ENCODE results near the gene HTRA1. TPM values are rescaled to one million over a fixed set of nuclear protein-coding genes. Genes with fewer than 3 reads are reported as not detected.

HTRA1 gene
- total RNA-seq, 2 donors from 2014 or later = 282 to 473 TPM

DNA sequence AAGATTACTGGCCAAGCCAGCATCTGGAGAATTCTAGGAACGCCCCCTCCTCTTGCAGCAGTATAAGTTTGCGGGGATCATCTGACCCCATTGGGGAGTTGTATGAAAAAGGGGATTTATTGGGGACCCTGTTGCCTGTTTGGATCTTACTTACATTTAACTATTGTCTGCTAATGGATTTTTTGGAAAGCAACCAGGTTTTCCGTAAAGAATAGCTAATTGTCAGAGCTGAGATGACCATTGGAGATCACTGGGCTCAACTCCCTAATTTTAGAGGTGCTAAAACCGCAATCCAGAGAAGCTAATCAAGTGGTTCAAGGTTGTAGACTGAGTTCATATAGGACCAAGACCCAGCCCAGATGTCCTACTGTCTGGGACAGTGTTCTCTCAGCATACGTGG lies 38.8 kb downstream of the HTRA1 start:
- Histone ChIP-seq H3K4me3 (no peak overlapping the region), H3K27me3 (replicated peaks; ENCODE audit: insufficient read depth) (no peaks in the 10 kb centered on the region), H3K36me3 (no peaks in the 10 kb centered on the region), H3K27ac (peak overlapping the region; percentile 91 to 97), H3K9me3 (no peaks in the 10 kb centered on the region), H3K4me1 (ENCODE audit: control insufficient read depth in 1 of 2, low read depth in 2 of 2) (peaks cover 44 to 70% of the 10 kb centered on the region in 2 donors)
- ATAC-seq (ENCODE audit: insufficient number of reproducible peaks, low FRiP score, low read depth) (no peak), DNase-seq (ENCODE audit: low spot score) (no peak)
- TF ChIP-seq, protein P1, sequence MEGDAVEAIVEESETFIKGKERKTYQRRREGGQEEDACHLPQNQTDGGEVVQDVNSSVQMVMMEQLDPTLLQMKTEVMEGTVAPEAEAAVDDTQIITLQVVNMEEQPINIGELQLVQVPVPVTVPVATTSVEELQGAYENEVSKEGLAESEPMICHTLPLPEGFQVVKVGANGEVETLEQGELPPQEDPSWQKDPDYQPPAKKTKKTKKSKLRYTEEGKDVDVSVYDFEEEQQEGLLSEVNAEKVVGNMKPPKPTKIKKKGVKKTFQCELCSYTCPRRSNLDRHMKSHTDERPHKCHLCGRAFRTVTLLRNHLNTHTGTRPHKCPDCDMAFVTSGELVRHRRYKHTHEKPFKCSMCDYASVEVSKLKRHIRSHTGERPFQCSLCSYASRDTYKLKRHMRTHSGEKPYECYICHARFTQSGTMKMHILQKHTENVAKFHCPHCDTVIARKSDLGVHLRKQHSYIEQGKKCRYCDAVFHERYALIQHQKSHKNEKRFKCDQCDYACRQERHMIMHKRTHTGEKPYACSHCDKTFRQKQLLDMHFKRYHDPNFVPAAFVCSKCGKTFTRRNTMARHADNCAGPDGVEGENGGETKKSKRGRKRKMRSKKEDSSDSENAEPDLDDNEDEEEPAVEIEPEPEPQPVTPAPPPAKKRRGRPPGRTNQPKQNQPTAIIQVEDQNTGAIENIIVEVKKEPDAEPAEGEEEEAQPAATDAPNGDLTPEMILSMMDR (IDR thresholded peaks at IDR 0.05) = no peak

DNA sequence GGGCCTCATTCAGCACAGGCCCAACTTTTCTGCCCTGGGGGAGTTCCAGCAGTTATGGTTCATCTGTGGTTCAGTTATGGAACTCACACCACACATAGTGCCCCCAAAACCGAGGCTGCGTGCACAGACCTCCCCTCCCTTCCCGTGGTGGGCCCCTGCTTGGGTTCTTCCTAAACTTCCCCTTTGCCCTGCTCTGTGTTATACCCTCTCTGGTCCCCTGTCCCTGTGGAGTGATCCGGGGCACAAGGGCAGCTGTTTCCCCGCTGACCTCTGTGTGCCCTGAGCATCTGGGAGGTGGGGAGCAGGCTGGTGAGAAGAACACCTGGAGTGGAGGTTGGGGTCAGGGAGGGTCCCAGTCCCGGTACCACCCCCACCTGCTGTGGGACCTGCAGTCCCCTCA lies 39.4 kb downstream of the HTRA1 start:
- H3K27me3 ChIP-seq (replicated peaks; ENCODE audit: insufficient read depth) = no peaks in the 10 kb centered on the region
- H3K4me1 ChIP-seq (ENCODE audit: control insufficient read depth in 1 of 2, low read depth in 2 of 2) = peaks cover 43 to 69% of the 10 kb centered on the region in 2 donors
- DNase-seq (ENCODE audit: low spot score) (no peak), ATAC-seq (ENCODE audit: insufficient number of reproducible peaks, low FRiP score, low read depth) (no peak)
- H3K27ac ChIP-seq = peak overlapping the region; percentile 91 to 97
- H3K36me3 ChIP-seq = no peaks in the 10 kb centered on the region
- no peak overlapping the region for H3K4me3 ChIP-seq
- TF ChIP-seq, protein P1 (IDR thresholded peaks at IDR 0.05) = no peak
- no peaks in the 10 kb centered on the region for H3K9me3 ChIP-seq

DNA sequence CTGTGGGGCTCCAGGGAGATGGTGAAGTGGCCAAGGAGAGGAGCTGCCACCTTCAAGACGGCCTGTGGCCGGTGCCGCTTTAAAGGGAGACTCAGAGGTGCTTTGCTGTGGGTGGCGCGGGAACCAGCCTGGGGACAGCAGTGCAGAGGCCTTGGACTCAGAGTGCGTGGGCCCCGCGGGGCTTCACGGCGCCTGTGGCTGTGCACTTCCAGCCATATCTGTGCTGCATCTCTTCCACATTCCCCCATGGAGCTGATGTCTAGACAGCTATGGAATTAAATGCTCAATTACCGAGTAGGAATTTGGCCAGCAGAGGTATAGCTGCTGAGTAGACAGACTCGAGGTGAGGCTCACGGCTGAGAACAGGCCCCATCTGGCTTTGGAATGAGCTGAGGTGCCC lies 41.7 kb downstream of the HTRA1 start:
- Histone ChIP-seq H3K9me3 (no peaks in the 10 kb centered on the region), H3K4me1 (ENCODE audit: control insufficient read depth in 1 of 2, low read depth in 2 of 2) (peaks cover 31 to 52% of the 10 kb centered on the region in 2 donors), H3K27me3 (replicated peaks; ENCODE audit: insufficient read depth) (no peaks in the 10 kb centered on the region), H3K27ac (peak overlapping the region; percentile 2 to 43), H3K4me3 (no peak overlapping the region), H3K36me3 (peaks cover 11% of the 10 kb centered on the region)
- ATAC-seq (ENCODE audit: insufficient number of reproducible peaks, low FRiP score, low read depth) (no peak), DNase-seq (ENCODE audit: low spot score) (no peak)
- TF ChIP-seq, protein P1 (IDR thresholded peaks at IDR 0.05) = no peak

DNA sequence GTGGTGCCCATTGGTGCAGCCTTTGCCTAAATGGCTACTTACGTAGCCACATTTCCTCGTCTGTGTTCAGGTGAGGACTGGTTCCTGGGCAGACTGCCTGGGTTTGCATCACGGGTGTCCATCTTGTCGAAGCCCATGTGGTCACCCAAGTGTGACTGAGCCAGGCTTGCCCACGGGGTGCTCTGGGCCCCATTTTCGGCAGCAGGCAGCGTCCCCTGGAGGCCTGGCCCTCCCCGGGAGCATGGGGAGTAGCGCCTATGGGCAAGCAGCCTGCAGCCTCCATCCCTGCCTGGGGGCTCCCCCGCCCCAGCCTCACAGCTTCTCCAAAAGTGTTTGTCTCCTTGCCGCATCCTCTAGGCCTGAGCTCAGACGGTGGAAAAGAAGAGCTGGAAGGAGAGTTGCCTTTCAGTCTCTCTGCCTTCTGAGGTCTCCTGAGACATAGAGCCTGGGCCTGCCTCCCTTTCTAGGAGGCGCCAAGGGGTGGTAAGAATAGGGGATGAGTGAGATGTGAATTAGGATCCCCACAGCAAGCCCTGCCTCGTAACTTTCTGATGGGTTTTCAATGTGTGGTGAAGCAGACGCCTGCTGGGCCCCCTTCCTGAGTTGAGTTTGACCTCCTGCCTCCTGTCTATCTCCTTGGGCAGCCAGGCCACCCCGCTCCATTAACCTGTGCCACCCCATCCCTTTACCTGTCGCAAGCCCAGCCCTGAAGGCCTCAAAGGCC lies 42.7 kb downstream of the HTRA1 start:
- Histone ChIP-seq H3K36me3 (peaks cover 21% of the 10 kb centered on the region), H3K4me1 (ENCODE audit: control insufficient read depth in 1 of 2, low read depth in 2 of 2) (peaks cover 22 to 41% of the 10 kb centered on the region in 2 donors), H3K27ac (peak overlapping the region; percentile 43 to 66), H3K27me3 (replicated peaks; ENCODE audit: insufficient read depth) (no peaks in the 10 kb centered on the region), H3K9me3 (no peaks in the 10 kb centered on the region), H3K4me3 (no peak overlapping the region)
- no peak for DNase-seq (ENCODE audit: low spot score)
- TF ChIP-seq, protein P1 (IDR thresholded peaks at IDR 0.05) = no peak
- ATAC-seq (ENCODE audit: insufficient number of reproducible peaks, low FRiP score, low read depth) = no peak

DNA sequence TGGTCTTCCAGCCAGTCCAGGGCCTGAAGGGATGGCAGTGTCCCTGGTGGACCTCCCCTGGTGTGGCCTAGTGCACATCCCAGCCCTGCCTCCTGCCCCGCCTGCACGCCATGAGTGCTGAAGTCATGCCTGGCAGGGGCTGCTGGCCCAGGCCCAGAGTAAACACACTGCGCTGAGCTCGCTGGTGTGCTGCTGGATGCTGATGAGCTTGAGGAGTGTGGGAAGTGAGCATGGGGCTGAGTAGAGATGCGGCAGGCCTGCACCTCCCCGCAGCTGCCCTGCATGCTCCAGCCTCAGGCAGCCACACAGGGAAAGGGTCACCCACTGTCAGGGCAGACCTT lies 43.2 kb downstream of the HTRA1 start:
- Histone ChIP-seq H3K27me3 (replicated peaks; ENCODE audit: insufficient read depth) (no peaks in the 10 kb centered on the region), H3K36me3 (peaks cover 26% of the 10 kb centered on the region), H3K9me3 (no peaks in the 10 kb centered on the region), H3K4me3 (no peak overlapping the region), H3K27ac (peak overlapping the region; percentile 43 to 66), H3K4me1 (ENCODE audit: control insufficient read depth in 1 of 2, low read depth in 2 of 2) (peaks cover 17 to 36% of the 10 kb centered on the region in 2 donors)
- DNase-seq (ENCODE audit: low spot score) (peak; percentile 41), ATAC-seq (ENCODE audit: insufficient number of reproducible peaks, low FRiP score, low read depth) (peak; percentile 52)
- TF ChIP-seq, protein P1 (IDR thresholded peaks at IDR 0.05) = no peak
